Measurements from ENCODE around the gene PCDH9.

- TF ChIP-seq, protein P1, sequence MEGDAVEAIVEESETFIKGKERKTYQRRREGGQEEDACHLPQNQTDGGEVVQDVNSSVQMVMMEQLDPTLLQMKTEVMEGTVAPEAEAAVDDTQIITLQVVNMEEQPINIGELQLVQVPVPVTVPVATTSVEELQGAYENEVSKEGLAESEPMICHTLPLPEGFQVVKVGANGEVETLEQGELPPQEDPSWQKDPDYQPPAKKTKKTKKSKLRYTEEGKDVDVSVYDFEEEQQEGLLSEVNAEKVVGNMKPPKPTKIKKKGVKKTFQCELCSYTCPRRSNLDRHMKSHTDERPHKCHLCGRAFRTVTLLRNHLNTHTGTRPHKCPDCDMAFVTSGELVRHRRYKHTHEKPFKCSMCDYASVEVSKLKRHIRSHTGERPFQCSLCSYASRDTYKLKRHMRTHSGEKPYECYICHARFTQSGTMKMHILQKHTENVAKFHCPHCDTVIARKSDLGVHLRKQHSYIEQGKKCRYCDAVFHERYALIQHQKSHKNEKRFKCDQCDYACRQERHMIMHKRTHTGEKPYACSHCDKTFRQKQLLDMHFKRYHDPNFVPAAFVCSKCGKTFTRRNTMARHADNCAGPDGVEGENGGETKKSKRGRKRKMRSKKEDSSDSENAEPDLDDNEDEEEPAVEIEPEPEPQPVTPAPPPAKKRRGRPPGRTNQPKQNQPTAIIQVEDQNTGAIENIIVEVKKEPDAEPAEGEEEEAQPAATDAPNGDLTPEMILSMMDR (IDR thresholded peaks at IDR 0.05): no peak
- no peak for TF ChIP-seq POLR2A (IDR thresholded peaks at IDR 0.05)
- TF ChIP-seq POLR2AphosphoS5 (IDR thresholded peaks at IDR 0.05; ENCODE audit: insufficient read depth in 1 of 2, low read depth in 1 of 2): no peak
These were observed 888.3 kb downstream of the PCDH9 start for GRCh38 chr13:66341635-66342377.
